Astrocyte of the cerebellum (primary cell): ENCODE data around the gene UNC79.

Source experiments
- DNase-seq: peaks from one replicate; pipeline ENCODE4 v3.0.0-alpha.2; 2011; ENCODE audit warnings: low read depth
- H3K4me3 ChIP-seq: 2 replicates; pipeline ENCODE4 v1.5.1; 2011; ENCODE audit warnings: mild to moderate bottlenecking, low read depth, low read length, moderate library complexity
- CTCF ChIP-seq: IDR thresholded peaks from 2 replicates; pipeline ENCODE4 v1.5.1; 2012; ENCODE audit warnings: low read length, low read depth, moderate library complexity, mild to moderate bottlenecking; ENCODE audit errors: missing control alignments
- in situ Hi-C: cut with HindIII; loops from 2 replicates; pipeline ENCODE4 v1.10.0; 2017; ENCODE audit warnings: low sequenced_read_pairs

The UNC79 gene

GRCh38 chr14:93748208-93749075 is 317.7 kb downstream of the UNC79 start:
- in situ Hi-C loops: no loop called here
- H3K4me3 ChIP-seq: no peak overlapping the region
- DNase-seq: no peak
- no peak for TF ChIP-seq CTCF

- TF ChIP-seq CTCF: no peak
- no peak for DNase-seq
- in situ Hi-C loops: no loop called here
- no peak overlapping the region for H3K4me3 ChIP-seq
Observed at GRCh38 chr14:93749076-93749420, 318.3 kb downstream of the UNC79 start.

- TF ChIP-seq CTCF: no peak
- no peak for DNase-seq
- no peak overlapping the region for H3K4me3 ChIP-seq
- in situ Hi-C loops: no loop called here
Observed at GRCh38 chr14:93751946-93752655, 321.4 kb downstream of the UNC79 start.

- in situ Hi-C loops: no loop called here
- no peak overlapping the region for H3K4me3 ChIP-seq
- DNase-seq: no peak
- TF ChIP-seq CTCF: no peak
Observed at GRCh38 chr14:93752980-93753561, 322.3 kb downstream of the UNC79 start.

GRCh38 chr14:93753647-93754046 is 322.9 kb downstream of the UNC79 start:
- in situ Hi-C loops: no loop called here
- no peak overlapping the region for H3K4me3 ChIP-seq
- no peak for DNase-seq
- TF ChIP-seq CTCF: no peak

GRCh38 chr14:93757206-93757605 is 326.5 kb downstream of the UNC79 start:
- no peak for TF ChIP-seq CTCF
- no peak overlapping the region for H3K4me3 ChIP-seq
- in situ Hi-C loops: no loop called here
- no peak for DNase-seq
